SK-N-MC (cell line): Measurements from ENCODE around the gene RASL12.
"Not testable (repeated sequence)": the region's sequence is repeated elsewhere in the genome, so short reads cannot be mapped to it uniquely, and the experiment has no call there.

Experiments
- DNase-seq: peaks from one replicate; pipeline ENCODE4 v3.0.0-alpha.2; 2011; ENCODE audit warnings: low read depth, low spot score
- H3K27ac ChIP-seq: fragments of 200-600 bp; sonication (generic); 2 replicates; pipeline ENCODE4 v1.5.1; 2016; ENCODE audit warnings: mixed run types
- H3K36me3 ChIP-seq: fragments of 200-600 bp; sonication (generic); 2 replicates; pipeline ENCODE4 v1.6.1; 2017; ENCODE audit warnings: antibody characterized with exemption, low read length, mixed read lengths; ENCODE audit not compliant: insufficient read depth
- H3K4me3 ChIP-seq: fragments of 200-600 bp; sonication (generic); 2 replicates; pipeline ENCODE4 v1.5.1; 2016
- H3K9ac ChIP-seq: fragments of 200-600 bp; sonication (generic); 2 replicates; pipeline ENCODE4 v1.8.0; 2017; ENCODE audit warnings: mixed run types, mixed read lengths; ENCODE audit not compliant: insufficient read length
- H3K9me3 ChIP-seq: fragments of 200-600 bp; sonication (generic); 2 replicates; pipeline ENCODE4 v1.6.1; 2017; ENCODE audit warnings: low read depth, mild to moderate bottlenecking, antibody characterized with exemption, low read length, moderate library complexity, mixed read lengths
- EZH2 ChIP-seq: fragments of 200-600 bp; sonication (generic); IDR thresholded peaks from one replicate; pipeline ENCODE4 v1.6.1; 2017; ENCODE audit warnings: antibody characterized with exemption
- FOXP2 ChIP-seq: optimal IDR thresholded peaks from 2 replicates; pipeline ENCODE3; 2011; ENCODE audit warnings: mild to moderate bottlenecking, moderate library complexity; ENCODE audit not compliant: insufficient read depth; ENCODE audit errors: extremely low read length, control extremely low read depth
- POLR2AphosphoS5 ChIP-seq: IDR thresholded peaks from 2 replicates; pipeline ENCODE4 v1.6.1; 2012; ENCODE audit warnings: mild to moderate bottlenecking, low read depth, low read length, borderline replicate concordance

Gene RASL12

GRCh38 chr15:65094294-65094995 lies 26.7 kb upstream of the RASL12 start:
- Histone ChIP-seq H3K9ac (no peak overlapping the region), H3K9me3 (no peaks in the 10 kb centered on the region), H3K36me3 (peaks cover 6% of the 10 kb centered on the region; the same call in 1 of the 2 replicates), H3K4me3 (no peak overlapping the region), H3K27ac (no peak overlapping the region)
- DNase-seq, result no peak
- TF ChIP-seq FOXP2 (no peak), EZH2 (no peak), POLR2AphosphoS5 (no peak)

- DNase-seq, H3K4me3 ChIP-seq, H3K27ac ChIP-seq, H3K9ac ChIP-seq, H3K9me3 ChIP-seq, H3K36me3 ChIP-seq: not testable (repeated sequence)
Measured at GRCh38 chr15:65093793-65094170, 26.0 kb upstream of the RASL12 start.

- H3K9ac ChIP-seq, result no peak overlapping the region
- no peaks in the 10 kb centered on the region; the same call in 1 of the 2 replicates for H3K36me3 ChIP-seq
- H3K4me3 ChIP-seq, result no peak overlapping the region
- H3K27ac ChIP-seq, result no peak overlapping the region
- DNase-seq, result no peak
- no peaks in the 10 kb centered on the region for H3K9me3 ChIP-seq
- TF ChIP-seq POLR2AphosphoS5 (no peak), FOXP2 (no peak), EZH2 (no peak)
Measured at GRCh38 chr15:65092911-65093792, 25.4 kb upstream of the RASL12 start.

GRCh38 chr15:65091946-65092770 lies 24.4 kb upstream of the RASL12 start:
- Histone ChIP-seq H3K36me3 (no peaks in the 10 kb centered on the region), H3K27ac (no peak overlapping the region), H3K9ac (no peak overlapping the region), H3K9me3 (no peaks in the 10 kb centered on the region), H3K4me3 (no peak overlapping the region)
- DNase-seq, result no peak
- TF ChIP-seq POLR2AphosphoS5 (no peak), EZH2 (no peak), FOXP2 (no peak)

GRCh38 chr15:65089206-65089824 lies 21.5 kb upstream of the RASL12 start:
- H3K27ac ChIP-seq, result no peak overlapping the region
- no peaks in the 10 kb centered on the region for H3K36me3 ChIP-seq
- no peaks in the 10 kb centered on the region for H3K9me3 ChIP-seq
- TF ChIP-seq EZH2, result no peak
- no peak for TF ChIP-seq POLR2AphosphoS5
- TF ChIP-seq FOXP2, result no peak
- H3K9ac ChIP-seq, result no peak overlapping the region
- DNase-seq, result no peak
- no peak overlapping the region for H3K4me3 ChIP-seq

- no peak for DNase-seq
- no peaks in the 10 kb centered on the region for H3K9me3 ChIP-seq
- H3K27ac ChIP-seq, result no peak overlapping the region
- no peak overlapping the region for H3K9ac ChIP-seq
- TF ChIP-seq EZH2, result no peak
- no peak for TF ChIP-seq FOXP2
- TF ChIP-seq POLR2AphosphoS5, result no peak
- no peak overlapping the region for H3K4me3 ChIP-seq
- no peaks in the 10 kb centered on the region for H3K36me3 ChIP-seq
Measured at GRCh38 chr15:65088643-65089021, 20.8 kb upstream of the RASL12 start.

- H3K9ac ChIP-seq, result no peak overlapping the region
- TF ChIP-seq POLR2AphosphoS5 (no peak), FOXP2 (no peak)
- DNase-seq, result no peak
Measured at GRCh38 chr15:65087873-65088642, 20.3 kb upstream of the RASL12 start.

More at GRCh38 chr15:65087873-65088642, 20.3 kb upstream of the RASL12 start:
- Histone ChIP-seq H3K9me3 (no peaks in the 10 kb centered on the region), H3K4me3 (no peak overlapping the region), H3K36me3 (no peaks in the 10 kb centered on the region), H3K27ac (no peak overlapping the region)
